Stomach (tissue), 9 donors: ENCODE data around the gene C1QTNF7. TPM values are rescaled to one million over a fixed set of nuclear protein-coding genes. Genes with fewer than 3 reads are reported as not detected.

Source experiments
- DNase-seq, 2 donors: peaks; one replicate each; pipeline versions ENCODE4 v3.0.0 to v3.0.0-alpha.2; 2013 to 2019
- H3K27ac ChIP-seq, 5 donors: fragments of 200-600 bp in 4 of 5; sonication (generic) in 4 of 5; one replicate each; pipeline ENCODE4 v1.5.1; 2013 to 2019; ENCODE audit warnings: mild to moderate bottlenecking in 1 of 5, moderate library complexity in 1 of 5
- H3K27me3 ChIP-seq, 3 donors: fragments of 200-600 bp; sonication (generic); one replicate each; pipeline ENCODE4 v1.5.1; 2017 to 2019; ENCODE audit warnings: mixed run types in 1 of 3
- H3K36me3 ChIP-seq, 4 donors: fragments of 200-600 bp; sonication (generic); 1 replicate in 3 of 4; 2 replicates in 1 of 4; pipeline ENCODE4 v1.5.1; 2016 to 2019
- H3K4me1 ChIP-seq, 4 donors: fragments of 200-600 bp; sonication (generic); one replicate each; pipeline ENCODE4 v1.5.1; 2016 to 2019
- H3K4me3 ChIP-seq, 4 donors: fragments of 200-600 bp; sonication (generic) in 3 of 4; one replicate each; pipeline ENCODE4 v1.5.1; 2016 to 2019; ENCODE audit warnings: mild to moderate bottlenecking in 1 of 4
- H3K9me3 ChIP-seq, 4 donors: fragments of 200-600 bp; sonication (generic); one replicate each; pipeline ENCODE4 v1.5.1; 2016 to 2019
- CTCF ChIP-seq, 7 experiments: fragments of 450-650 bp in 4 of 7; fragments of 200-600 bp in 3 of 7; sonication (generic) in 3 of 7; IDR thresholded peaks; one replicate each; pipeline ENCODE4 v1.5.1; 2016 to 2019; ENCODE audit warnings: antibody characterized with exemption in 7 of 7, control low read depth in 2 of 7, mild to moderate bottlenecking in 1 of 7
- EP300 ChIP-seq: sonication (generic); formaldehyde crosslinking; IDR thresholded peaks from one replicate; pipeline ENCODE4 v1.6.1; 2017; ENCODE audit warnings: antibody characterized with exemption
- POLR2A ChIP-seq, 4 donors: fragments of 450-650 bp; IDR thresholded peaks; one replicate each; pipeline ENCODE4 v1.6.1; 2016; ENCODE audit warnings: antibody characterized with exemption in 4 of 4, control low read depth in 2 of 4, mild to moderate bottlenecking in 1 of 4, moderate library complexity in 1 of 4
- POLR2AphosphoS5 ChIP-seq, 3 donors: sonication (generic); formaldehyde crosslinking; IDR thresholded peaks; one replicate each; pipeline ENCODE4 v1.6.1; 2016; ENCODE audit warnings: antibody characterized with exemption in 3 of 3
- WGBS, 5 donors: extraction: QIAGEN DNeasy Blood & Tissue Kit in 3 of 5; methylation state at CpG; one replicate each; pipeline versions ENCODE4 v1.1.5 to v1.1.7; 2013 to 2018; 5-methylcytosine and 5-hydroxymethylcytosine counted together
- intact Hi-C: fragments of 100-400 bp; cut with DNase I; formaldehyde crosslinking; loops from one replicate; pipeline ENCODE4 v1.15.1; 2023; ENCODE audit warnings: low total_unique reads
- polyA plus RNA-seq, 3 donors: library from polyadenylated mRNA; stranded (reverse); fragments of 200-250 nt; gene quantifications; one replicate each; pipeline ENCODE4 v1.2.3, GENCODE V29; 2013
- total RNA-seq, 5 donors: library from RNA; depleted of rRNA; stranded (reverse); fragments of >200 nt; gene quantifications; one replicate each; pipeline versions ENCODE4 v1.1.0 to v1.2.3, GENCODE V29; 2014 to 2016
- donor health status: healthy with polysubstance abuse.
- donor health status: Bipolar disorder and iron deficiency.
- donor health status: healthy.

The C1QTNF7 gene
- total and polyA plus RNA-seq, 8 donors: 0.68 to 73.2 (median 4.0) TPM

- no peak overlapping the region for H3K4me3 ChIP-seq
- intact Hi-C loops: no loop called here
- H3K4me1 ChIP-seq: peaks cover 0 to 29% (median 9%) of the 10 kb centered on the region in 4 donors
- no peaks in the 10 kb centered on the region for H3K36me3 ChIP-seq
- WGBS, 5 donors: 64 to 85% (median 76%) methylated on average over 1 of the region's 1 CpG
- H3K27me3 ChIP-seq: no peaks in the 10 kb centered on the region
- TF ChIP-seq EP300 (no peak), POLR2AphosphoS5 (IDR thresholded peaks at IDR 0.05) (no peak), CTCF (IDR thresholded peaks at IDR 0.05) (no peak), POLR2A (IDR thresholded peaks at IDR 0.05) (no peak)
- H3K9me3 ChIP-seq: no peaks in the 10 kb centered on the region
- no peak overlapping the region for H3K27ac ChIP-seq
- no peak for DNase-seq
Measured at GRCh38 chr4:15466596-15466995, 38.8 kb downstream of the C1QTNF7 start.

GRCh38 chr4:15469402-15470127 lies 41.7 kb downstream of the C1QTNF7 start, which contains the start of gene CC2D2A:
Gene CC2D2A (plus strand): TSS chr4:15469882. CDS start chr4:15475933, 6,051 bp downstream.
- no peaks in the 10 kb centered on the region for H3K27me3 ChIP-seq
- intact Hi-C loops: no loop called here
- peaks cover 0 to 47% (median 22%) of the 10 kb centered on the region in 4 donors for H3K4me1 ChIP-seq
- H3K27ac ChIP-seq: peak within 1 kb of the TSS in 4 of 5 donors; percentile 28 to 69 (median 52)
- TF ChIP-seq POLR2AphosphoS5 (IDR thresholded peaks at IDR 0.05) (no peak), EP300 (no peak), CTCF (IDR thresholded peaks at IDR 0.05) (no peak), POLR2A (IDR thresholded peaks at IDR 0.05) (no peak)
- peak in 1 of 2 donors; percentile 83 for DNase-seq
- peak within 1 kb of the TSS; percentile 48 to 64 (median 54) for H3K4me3 ChIP-seq
- WGBS, 5 donors: 3 to 8% (median 6%) methylated on average over 14 of the region's 14 CpGs
- H3K9me3 ChIP-seq: no peaks in the 10 kb centered on the region
- H3K36me3 ChIP-seq: no peaks in the 10 kb centered on the region

- Histone ChIP-seq H3K4me3 (peak overlapping the region; percentile 48 to 64 (median 54)), H3K9me3 (no peaks in the 10 kb centered on the region), H3K27me3 (no peaks in the 10 kb centered on the region), H3K36me3 (no peaks in the 10 kb centered on the region), H3K27ac (peak overlapping the region in 4 of 5 donors; percentile 28 to 69 (median 50)), H3K4me1 (peaks cover 0 to 47% (median 22%) of the 10 kb centered on the region in 4 donors)
- intact Hi-C loops: no loop called here
- DNase-seq: no peak
- WGBS, 5 donors: 2 to 10% (median 4%) methylated on average over 3 of the region's 3 CpGs
- TF ChIP-seq CTCF (IDR thresholded peaks at IDR 0.05): no peak
- no peak for TF ChIP-seq EP300
- no peak for TF ChIP-seq POLR2AphosphoS5 (IDR thresholded peaks at IDR 0.05)
- no peak for TF ChIP-seq POLR2A (IDR thresholded peaks at IDR 0.05)
Measured at GRCh38 chr4:15470128-15470475, 42.3 kb downstream of the C1QTNF7 start.

- Histone ChIP-seq H3K9me3 (no peaks in the 10 kb centered on the region), H3K4me1 (peaks cover 8 to 48% (median 26%) of the 10 kb centered on the region in 4 donors), H3K27me3 (no peaks in the 10 kb centered on the region), H3K27ac (no peak overlapping the region), H3K36me3 (peaks cover 0 to 19% (median 8%) of the 10 kb centered on the region in 4 donors), H3K4me3 (no peak overlapping the region)
- DNase-seq: no peak
- TF ChIP-seq EP300: no peak
- no peak for TF ChIP-seq CTCF (IDR thresholded peaks at IDR 0.05)
- no peak for TF ChIP-seq POLR2A (IDR thresholded peaks at IDR 0.05)
- no peak for TF ChIP-seq POLR2AphosphoS5 (IDR thresholded peaks at IDR 0.05)
- WGBS, 5 donors: 79 to 93% (median 88%) methylated on average over 5 of the region's 5 CpGs
- intact Hi-C loops: no loop called here
Measured at GRCh38 chr4:15476396-15476795, 48.6 kb downstream of the C1QTNF7 start.
